WTC11 (cell line): Measurements from ENCODE around the gene C3orf22. TPM values are rescaled to one million over a fixed set of nuclear protein-coding genes. Genes with fewer than 3 reads are reported as not detected.

Experiments used
- ATAC-seq: fragments of 200-7000 bp; cut with Tn5 transposase; 2 replicates; pipeline ENCODE4 v1.10.0; 2021; ENCODE audit warnings: mild to moderate bottlenecking, moderate library complexity
- CTCF ChIA-PET: fragments of 300-600 bp; sonication (Branson Sonifier 250); formaldehyde crosslinking; loops from one replicate; lab custom pipeline; 2021; ENCODE audit warnings: antibody characterized with exemption; lab: Charles Lee
- POLR2A ChIA-PET: fragments of 350-600 bp; sonication (Branson Sonifier 250); formaldehyde crosslinking; loops from one replicate; lab custom pipeline; 2021; ENCODE audit warnings: antibody characterized with exemption; lab: Charles Lee
- DNase-seq: peaks from one replicate; pipeline ENCODE4 v3.0.0; 2021; ENCODE audit warnings: low spot score
- H3K27ac Mint-ChIP-seq: 2 replicates; pipeline ENCODE4 v1.8.0; 2021; ENCODE audit warnings: mixed read lengths
- H3K27me3 Mint-ChIP-seq: 2 replicates; pipeline ENCODE4 v1.8.0; 2021; ENCODE audit warnings: low read depth, mild to moderate bottlenecking, moderate library complexity, mixed read lengths
- H3K36me3 Mint-ChIP-seq: 2 replicates; pipeline ENCODE4 v1.8.0; 2021; ENCODE audit warnings: mixed read lengths
- H3K4me1 Mint-ChIP-seq: 2 replicates; pipeline ENCODE4 v1.8.0; 2022; ENCODE audit warnings: mixed read lengths
- H3K4me3 Mint-ChIP-seq: 2 replicates; pipeline ENCODE4 v1.8.0; 2021; ENCODE audit warnings: mild to moderate bottlenecking, moderate library complexity, mixed read lengths
- H3K9me3 Mint-ChIP-seq: 2 replicates; pipeline ENCODE4 v1.8.0; 2021; ENCODE audit warnings: mixed read lengths
- ATF3 ChIP-seq: sonication (generic); formaldehyde crosslinking; conservative IDR thresholded peaks from 2 replicates; pipeline ENCODE4 v1.8.1; 2022; ENCODE audit warnings: mild to moderate bottlenecking, missing genetic modification reagents
- CTCF ChIP-seq: fragments of 200-600 bp; IDR thresholded peaks from 2 replicates; pipeline ENCODE4 v1.8.0; 2022; ENCODE audit warnings: antibody characterized with exemption
- E2F5 ChIP-seq: sonication (generic); formaldehyde crosslinking; IDR thresholded peaks from 2 replicates; pipeline ENCODE4 v1.8.1; 2022; ENCODE audit warnings: mild to moderate bottlenecking, moderate library complexity, missing genetic modification reagents
- EMX1 ChIP-seq: fragments of 250-450 bp; sonication (Bioruptor Pico); IDR thresholded peaks from 2 replicates; pipeline ENCODE4 v1.8.0; 2021; ENCODE audit warnings: mild to moderate bottlenecking
- FOXP1 ChIP-seq: sonication (generic); formaldehyde crosslinking; IDR thresholded peaks from 2 replicates; pipeline ENCODE4 v1.8.0; 2022; ENCODE audit warnings: missing genetic modification reagents, mild to moderate bottlenecking, moderate library complexity, borderline replicate concordance
- GTF2I ChIP-seq: fragments of 250-450 bp; sonication (Bioruptor Pico); conservative IDR thresholded peaks from 2 replicates; pipeline ENCODE4 v1.4.0; 2021; ENCODE audit warnings: mild to moderate bottlenecking
- KAT7 ChIP-seq: sonication (generic); formaldehyde crosslinking; IDR thresholded peaks from 2 replicates; pipeline ENCODE4 v1.8.1; 2023; ENCODE audit warnings: missing genetic modification reagents, mild to moderate bottlenecking, borderline replicate concordance
- NR2C2 ChIP-seq: sonication (generic); formaldehyde crosslinking; IDR thresholded peaks from 2 replicates; pipeline ENCODE4 v1.8.0; 2022; ENCODE audit warnings: mild to moderate bottlenecking, missing genetic modification reagents
- OVOL2 ChIP-seq: fragments of 250-450 bp; sonication (Bioruptor Pico); IDR thresholded peaks from 2 replicates; pipeline ENCODE4 v1.9.0; 2021; ENCODE audit warnings: mild to moderate bottlenecking, borderline replicate concordance
- PRRX2 ChIP-seq: fragments of 250-450 bp; sonication (Bioruptor Pico); IDR thresholded peaks from 2 replicates; pipeline ENCODE4 v1.8.0; 2021; ENCODE audit warnings: mild to moderate bottlenecking
- SMAD3 ChIP-seq: sonication (generic); formaldehyde crosslinking; IDR thresholded peaks from 2 replicates; pipeline ENCODE4 v1.8.0; 2022; ENCODE audit warnings: missing genetic modification reagents, mild to moderate bottlenecking, borderline replicate concordance
- SOX15 ChIP-seq: fragments of 250-450 bp; sonication (Bioruptor Pico); IDR thresholded peaks from 2 replicates; pipeline ENCODE4 v1.9.0; 2021; ENCODE audit warnings: mild to moderate bottlenecking
- ZNF121 ChIP-seq: sonication (generic); formaldehyde crosslinking; IDR thresholded peaks from 2 replicates; pipeline ENCODE4 v1.8.0; 2023; ENCODE audit warnings: missing genetic modification reagents
- ZNF263 ChIP-seq: sonication (generic); formaldehyde crosslinking; IDR thresholded peaks from 2 replicates; pipeline ENCODE4 v1.8.1; 2022; ENCODE audit warnings: low read depth, mild to moderate bottlenecking, moderate library complexity, missing genetic modification reagents
- ZNF281 ChIP-seq: sonication (generic); formaldehyde crosslinking; IDR thresholded peaks from 2 replicates; pipeline ENCODE4 v1.8.0; 2023; ENCODE audit warnings: mild to moderate bottlenecking, missing genetic modification reagents
- ZNF317 ChIP-seq: sonication (generic); formaldehyde crosslinking; IDR thresholded peaks from 2 replicates; pipeline ENCODE4 v1.8.1; 2023; ENCODE audit warnings: low read depth, mild to moderate bottlenecking, moderate library complexity, missing genetic modification reagents, borderline replicate concordance
- ZNF396 ChIP-seq: fragments of 250-450 bp; sonication (Bioruptor Pico); IDR thresholded peaks from 2 replicates; pipeline ENCODE4 v1.8.0; 2021; ENCODE audit warnings: mild to moderate bottlenecking, moderate library complexity, borderline replicate concordance
- ZNF423 ChIP-seq: fragments of 250-450 bp; sonication (Bioruptor Pico); IDR thresholded peaks from 2 replicates; pipeline ENCODE4 v2.1.2; 2022; ENCODE audit warnings: mild to moderate bottlenecking, moderate library complexity
- ZNF671 ChIP-seq: fragments of 250-450 bp; sonication (Bioruptor Pico); IDR thresholded peaks from 2 replicates; pipeline ENCODE4 v1.8.0; 2021; ENCODE audit warnings: mild to moderate bottlenecking
- total RNA-seq: library from RNA; stranded (reverse); gene quantifications from 3 replicates; pipeline ENCODE4 v1.2.3, GENCODE V29; 2021

C3orf22 gene
- total RNA-seq, 1 experiment from 2014 or later = not detected

GRCh38 chr3:126540951-126541627, 17.6 kb downstream of the C3orf22 start:
- 0 out of 2 replicates have a peak, but pooled peaks cover 2% of the 10 kb centered on the region for H3K4me1 Mint-ChIP-seq
- 0 out of 2 replicates have a peak overlapping the region, but pooled peaks have one; percentile 14 for H3K27ac Mint-ChIP-seq
- H3K4me3 Mint-ChIP-seq = no peak overlapping the region
- ATAC-seq = no peak
- ChIA-PET POLR2A (no interaction called here), CTCF (no interaction called here)
- TF ChIP-seq GTF2I (CRISPR knock-in tag) = no peak
- TF ChIP-seq ZNF317 (CRISPR knock-in tag) = no peak
- no peak for TF ChIP-seq ZNF263
- TF ChIP-seq SMAD3 (CRISPR knock-in tag) = no peak
- TF ChIP-seq ZNF423 (CRISPR knock-in tag) = no peak
- TF ChIP-seq OVOL2 (CRISPR knock-in tag) = no peak
- TF ChIP-seq E2F5 (CRISPR knock-in tag) = no peak
- no peak for TF ChIP-seq FOXP1 (CRISPR knock-in tag)
- no peak for TF ChIP-seq NR2C2 (CRISPR knock-in tag)
- no peak for TF ChIP-seq ZNF671
- TF ChIP-seq EMX1 (CRISPR knock-in tag) = no peak
- TF ChIP-seq ATF3 = no peak
- no peak for TF ChIP-seq KAT7 (CRISPR knock-in tag)
- TF ChIP-seq ZNF281 = no peak
- TF ChIP-seq PRRX2 (CRISPR knock-in tag) = no peak
- TF ChIP-seq SOX15 (CRISPR knock-in tag) = no peak
- no peak for TF ChIP-seq ZNF396 (CRISPR knock-in tag)
- H3K36me3 Mint-ChIP-seq = no peaks in the 10 kb centered on the region
- DNase-seq = peak; percentile 7
- no peaks in the 10 kb centered on the region for H3K27me3 Mint-ChIP-seq
- no peaks in the 10 kb centered on the region for H3K9me3 Mint-ChIP-seq

GRCh38 chr3:126540342-126540849, 18.3 kb downstream of the C3orf22 start:
- ChIA-PET POLR2A (no interaction called here), CTCF (no interaction called here)
- Mint-ChIP-seq H3K4me3 (no peak overlapping the region), H3K36me3 (no peaks in the 10 kb centered on the region), H3K27ac (no peak overlapping the region), H3K4me1 (0 out of 2 replicates have a peak, but pooled peaks cover 2% of the 10 kb centered on the region), H3K27me3 (no peaks in the 10 kb centered on the region), H3K9me3 (no peaks in the 10 kb centered on the region)
- no peak for DNase-seq
- no peak for ATAC-seq
- TF ChIP-seq CTCF (no peak), ZNF281 (no peak), ZNF317 (CRISPR knock-in tag) (0 out of 2 replicates have a peak, but pooled peaks have one; percentile 50), ZNF121 (CRISPR knock-in tag) (peak; percentile 37; the same call in 1 of the 2 replicates)
